GM12878 (cell line): ENCODE data around the gene MYL3. TPM values are rescaled to one million over a fixed set of nuclear protein-coding genes. Genes with fewer than 3 reads are reported as not detected.

Source experiments
- ATAC-seq: fragments of 200-7000 bp; cut with Tn5 transposase; 3 replicates; pipeline ENCODE4 v1.9.1; 2020; ENCODE audit warnings: mild to moderate bottlenecking, moderate library complexity
- BruUV-seq: library from RNA; stranded (reverse); fragments of 400-500 nt; replicated peaks from 2 replicates; lab custom pipeline; 2021; lab: Mats Ljungman, UMichigan
- CTCF ChIA-PET: fragments of 300-600 bp; sonication (Branson Sonifier 250); formaldehyde crosslinking; extraction: SDS; loops from one replicate; lab custom pipeline; 2021; ENCODE audit warnings: inconsistent platforms; lab: Yijun Ruan, JAX
- POLR2A ChIA-PET: fragments of 350-600 bp; formaldehyde crosslinking; extraction: SDS; loops from one replicate; lab custom pipeline; 2021; ENCODE audit warnings: inconsistent platforms; lab: Charles Lee
- RAD21 ChIA-PET: fragments of 300-600 bp; sonication (Branson Sonifier 250); formaldehyde crosslinking; loops from one replicate; lab custom pipeline; 2023; ENCODE audit warnings: antibody characterized with exemption; ENCODE audit not compliant: unreplicated experiment; lab: Charles Lee
- SMC1A ChIA-PET: fragments of 300-600 bp; sonication (Branson Sonifier 250); formaldehyde crosslinking; loops from one replicate; lab custom pipeline; 2023; ENCODE audit not compliant: unreplicated experiment, uncharacterized antibody; lab: Charles Lee
- DNase-seq: peaks from one replicate; pipeline ENCODE4 v3.0.0-alpha.2; 2011; ENCODE audit warnings: low read depth, low spot score
- FAIRE-seq: peaks from 3 replicates; lab custom pipeline; 2011; peaks lifted over from hg19 to GRCh38; lab: Jason Lieb, UNC
- H2AFZ ChIP-seq: 2 replicates; pipeline ENCODE4 v1.6.0; 2011; ENCODE audit warnings: low read depth, low read length, control low read depth; ENCODE audit not compliant: control insufficient read depth
- H3K27ac ChIP-seq: 2 replicates; pipeline ENCODE4 v1.5.1; 2011; ENCODE audit warnings: control low read depth; ENCODE audit not compliant: control insufficient read depth, insufficient read depth
- H3K27me3 ChIP-seq, 2 experiments: replicated peaks in 1 of 2; 2 replicates each; pipeline versions ENCODE4 v1.6.0 to v1.6.1; 2011; ENCODE audit warnings: low read length in 1 of 2; ENCODE audit not compliant: control insufficient read depth in 2 of 2, insufficient read depth in 2 of 2
- H3K36me3 ChIP-seq, 2 experiments: 2 replicates each; pipeline ENCODE4 v1.5.1; 2011; ENCODE audit warnings: low read length in 1 of 2; ENCODE audit not compliant: control insufficient read depth in 2 of 2, insufficient read depth in 2 of 2
- H3K4me1 ChIP-seq: 2 replicates; pipeline ENCODE4 v1.6.1; 2011; ENCODE audit warnings: mild to moderate bottlenecking, low read length, moderate library complexity, mixed read lengths; ENCODE audit not compliant: control insufficient read depth, insufficient read depth
- H3K4me2 ChIP-seq: 2 replicates; pipeline ENCODE4 v1.6.0; 2011; ENCODE audit warnings: control low read depth; ENCODE audit not compliant: control insufficient read depth, insufficient read depth
- H3K4me3 ChIP-seq: fragments of 200-600 bp; sonication (generic); 2 replicates; pipeline ENCODE4 v1.5.1; 2016
- H3K79me2 ChIP-seq: 2 replicates; pipeline ENCODE4 v1.6.0; 2011; ENCODE audit warnings: low read length; ENCODE audit not compliant: control insufficient read depth, insufficient read depth
- H3K9ac ChIP-seq: 2 replicates; pipeline ENCODE4 v1.8.0; 2011; ENCODE audit warnings: low read length, control low read depth, mixed read lengths; ENCODE audit not compliant: control insufficient read depth, insufficient read depth
- H3K9me3 ChIP-seq: replicated peaks from 3 replicates; pipeline ENCODE4 v1.5.1; 2011; ENCODE audit warnings: mild to moderate bottlenecking, low read length; ENCODE audit not compliant: control insufficient read depth, insufficient read depth
- H4K20me1 ChIP-seq: 2 replicates; pipeline ENCODE4 v1.6.0; 2011; ENCODE audit not compliant: control insufficient read depth, insufficient read depth
- HDAC6 ChIP-seq: fragments of 200-600 bp; sonication (generic); IDR thresholded peaks from one replicate; pipeline ENCODE4 v1.8.0; 2017; ENCODE audit warnings: antibody characterized with exemption; ENCODE audit not compliant: unreplicated experiment
- MYB ChIP-seq: fragments of 150-350 bp; IDR thresholded peaks from 2 replicates; pipeline ENCODE4 v1.6.1; 2014; ENCODE audit warnings: mild to moderate bottlenecking, low read depth, low read length, borderline replicate concordance
- POLR2A ChIP-seq: IDR thresholded peaks from 2 replicates; pipeline ENCODE4 v1.6.1; 2011; ENCODE audit warnings: low read depth, mild to moderate bottlenecking, low read length
- RUNX3 ChIP-seq: IDR thresholded peaks from 2 replicates; pipeline ENCODE4 v1.6.1; 2012; ENCODE audit warnings: low read length, inconsistent platforms
- WGBS: methylation state at CpG from one replicate; pipeline ENCODE4 v1.1.6; 2016; ENCODE audit warnings: low lambda C conversion rate; ENCODE audit not compliant: insufficient replicate concordance, insufficient coverage; ENCODE audit errors: missing lambda C conversion rate; 5-methylcytosine and 5-hydroxymethylcytosine counted together
- in situ Hi-C: fragments of 300-500 bp; cut with MboI; formaldehyde crosslinking; loops from 9 replicates; pipeline ENCODE4 v1.14.3; 2018; ENCODE audit warnings: mixed read lengths
- intact Hi-C: fragments of 100-400 bp; cut with micrococcal nuclease; formaldehyde crosslinking; loops from one replicate; pipeline ENCODE4 v1.14.2; 2022; ENCODE audit not compliant: unreplicated experiment
- polyA plus RNA-seq, 11 experiments: library from polyadenylated mRNA; depleted of rRNA in 4 of 11; unstranded in 6 of 11; stranded (reverse) in 5 of 11; fragments of >200 nt; fragmentation: Nextera tagmentation in 4 of 11; fragmentation: Illumina TruSeq in 1 of 11; extraction: Ambion mirVana in 4 of 11; extraction: Trizol in 1 of 11; gene quantifications; 1 replicate in 1 of 11; 2 replicates in 10 of 11; pipeline versions ENCODE4 v1.2.1 to v1.2.3, GENCODE V29; 2011 to 2016; ENCODE audit warnings: inconsistent platforms in 2 of 11, missing spikeins in 2 of 11, low read depth in 1 of 11
- total RNA-seq, 4 experiments: library from RNA; depleted of rRNA in 3 of 4; stranded (reverse); fragments of >200 nt in 3 of 4; fragmentation: Illumina TruSeq in 1 of 4; extraction: Trizol in 1 of 4; gene quantifications; 2 replicates each; pipeline versions ENCODE4 v1.2.1 to v1.2.3, GENCODE V29; 2013 to 2021
- TF ChIP-seq, protein P1 (sequence below): IDR thresholded peaks from 2 replicates; pipeline ENCODE4 v1.6.1; 2012; ENCODE audit warnings: improper control_type of control experiment, low read depth, low read length; ENCODE audit not compliant: insufficient replicate concordance
- TF ChIP-seq, protein P2 (sequence below): fragments of 450-650 bp; IDR thresholded peaks from 2 replicates; pipeline ENCODE4 v1.6.1; 2017; ENCODE audit warnings: antibody characterized with exemption, mild to moderate bottlenecking, moderate library complexity
- TF ChIP-seq, protein P3 (sequence below): IDR thresholded peaks from 2 replicates; pipeline ENCODE4 v1.6.1; 2011; ENCODE audit warnings: low read depth, low read length, improper control_type of control experiment, borderline replicate concordance

MYL3 gene
- total and polyA plus RNA-seq, 10 of the 15 experiments (the other 5 are each of a cell fraction or from before 2014, with no cell fraction given): 0.40 TPM; not detected in 9

DNA sequence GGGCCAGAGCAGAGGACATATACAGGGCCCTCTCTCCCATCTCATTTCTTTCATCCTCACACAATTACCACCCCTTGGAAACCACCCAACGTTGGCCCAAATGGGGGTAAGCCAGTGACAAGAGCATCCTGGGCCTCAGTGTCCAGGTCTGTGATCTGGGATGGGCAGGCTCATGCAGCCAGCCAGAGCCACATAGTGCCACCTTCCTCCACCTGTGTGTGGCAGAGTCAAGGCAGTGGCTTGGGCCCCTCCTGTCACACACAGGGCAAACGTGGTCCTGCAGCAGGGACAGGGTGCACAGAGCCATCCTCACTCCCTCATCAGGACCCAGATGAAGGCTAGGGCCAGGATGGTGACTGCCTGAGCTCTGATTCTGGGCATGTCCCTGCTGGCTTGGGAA, 2.3 kb upstream of the MYL3 start:
- RAD21 ChIA-PET: interaction anchor here (1.7 kb wide), 1 partner anchor 27 kb away, joined by 4 read pairs; no protein-coding TSS in a partner anchor
- TF ChIP-seq, protein P1, sequence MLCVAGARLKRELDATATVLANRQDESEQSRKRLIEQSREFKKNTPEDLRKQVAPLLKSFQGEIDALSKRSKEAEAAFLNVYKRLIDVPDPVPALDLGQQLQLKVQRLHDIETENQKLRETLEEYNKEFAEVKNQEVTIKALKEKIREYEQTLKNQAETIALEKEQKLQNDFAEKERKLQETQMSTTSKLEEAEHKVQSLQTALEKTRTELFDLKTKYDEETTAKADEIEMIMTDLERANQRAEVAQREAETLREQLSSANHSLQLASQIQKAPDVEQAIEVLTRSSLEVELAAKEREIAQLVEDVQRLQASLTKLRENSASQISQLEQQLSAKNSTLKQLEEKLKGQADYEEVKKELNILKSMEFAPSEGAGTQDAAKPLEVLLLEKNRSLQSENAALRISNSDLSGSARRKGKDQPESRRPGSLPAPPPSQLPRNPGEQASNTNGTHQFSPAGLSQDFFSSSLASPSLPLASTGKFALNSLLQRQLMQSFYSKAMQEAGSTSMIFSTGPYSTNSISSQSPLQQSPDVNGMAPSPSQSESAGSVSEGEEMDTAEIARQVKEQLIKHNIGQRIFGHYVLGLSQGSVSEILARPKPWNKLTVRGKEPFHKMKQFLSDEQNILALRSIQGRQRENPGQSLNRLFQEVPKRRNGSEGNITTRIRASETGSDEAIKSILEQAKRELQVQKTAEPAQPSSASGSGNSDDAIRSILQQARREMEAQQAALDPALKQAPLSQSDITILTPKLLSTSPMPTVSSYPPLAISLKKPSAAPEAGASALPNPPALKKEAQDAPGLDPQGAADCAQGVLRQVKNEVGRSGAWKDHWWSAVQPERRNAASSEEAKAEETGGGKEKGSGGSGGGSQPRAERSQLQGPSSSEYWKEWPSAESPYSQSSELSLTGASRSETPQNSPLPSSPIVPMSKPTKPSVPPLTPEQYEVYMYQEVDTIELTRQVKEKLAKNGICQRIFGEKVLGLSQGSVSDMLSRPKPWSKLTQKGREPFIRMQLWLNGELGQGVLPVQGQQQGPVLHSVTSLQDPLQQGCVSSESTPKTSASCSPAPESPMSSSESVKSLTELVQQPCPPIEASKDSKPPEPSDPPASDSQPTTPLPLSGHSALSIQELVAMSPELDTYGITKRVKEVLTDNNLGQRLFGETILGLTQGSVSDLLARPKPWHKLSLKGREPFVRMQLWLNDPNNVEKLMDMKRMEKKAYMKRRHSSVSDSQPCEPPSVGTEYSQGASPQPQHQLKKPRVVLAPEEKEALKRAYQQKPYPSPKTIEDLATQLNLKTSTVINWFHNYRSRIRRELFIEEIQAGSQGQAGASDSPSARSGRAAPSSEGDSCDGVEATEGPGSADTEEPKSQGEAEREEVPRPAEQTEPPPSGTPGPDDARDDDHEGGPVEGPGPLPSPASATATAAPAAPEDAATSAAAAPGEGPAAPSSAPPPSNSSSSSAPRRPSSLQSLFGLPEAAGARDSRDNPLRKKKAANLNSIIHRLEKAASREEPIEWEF: no peak
- TF ChIP-seq HDAC6 (no peak), MYB (no peak), RUNX3 (no peak), POLR2A (no peak)
- TF ChIP-seq, protein P2, sequence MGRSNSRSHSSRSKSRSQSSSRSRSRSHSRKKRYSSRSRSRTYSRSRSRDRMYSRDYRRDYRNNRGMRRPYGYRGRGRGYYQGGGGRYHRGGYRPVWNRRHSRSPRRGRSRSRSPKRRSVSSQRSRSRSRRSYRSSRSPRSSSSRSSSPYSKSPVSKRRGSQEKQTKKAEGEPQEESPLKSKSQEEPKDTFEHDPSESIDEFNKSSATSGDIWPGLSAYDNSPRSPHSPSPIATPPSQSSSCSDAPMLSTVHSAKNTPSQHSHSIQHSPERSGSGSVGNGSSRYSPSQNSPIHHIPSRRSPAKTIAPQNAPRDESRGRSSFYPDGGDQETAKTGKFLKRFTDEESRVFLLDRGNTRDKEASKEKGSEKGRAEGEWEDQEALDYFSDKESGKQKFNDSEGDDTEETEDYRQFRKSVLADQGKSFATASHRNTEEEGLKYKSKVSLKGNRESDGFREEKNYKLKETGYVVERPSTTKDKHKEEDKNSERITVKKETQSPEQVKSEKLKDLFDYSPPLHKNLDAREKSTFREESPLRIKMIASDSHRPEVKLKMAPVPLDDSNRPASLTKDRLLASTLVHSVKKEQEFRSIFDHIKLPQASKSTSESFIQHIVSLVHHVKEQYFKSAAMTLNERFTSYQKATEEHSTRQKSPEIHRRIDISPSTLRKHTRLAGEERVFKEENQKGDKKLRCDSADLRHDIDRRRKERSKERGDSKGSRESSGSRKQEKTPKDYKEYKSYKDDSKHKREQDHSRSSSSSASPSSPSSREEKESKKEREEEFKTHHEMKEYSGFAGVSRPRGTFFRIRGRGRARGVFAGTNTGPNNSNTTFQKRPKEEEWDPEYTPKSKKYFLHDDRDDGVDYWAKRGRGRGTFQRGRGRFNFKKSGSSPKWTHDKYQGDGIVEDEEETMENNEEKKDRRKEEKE: no peak
- TF ChIP-seq, protein P3, sequence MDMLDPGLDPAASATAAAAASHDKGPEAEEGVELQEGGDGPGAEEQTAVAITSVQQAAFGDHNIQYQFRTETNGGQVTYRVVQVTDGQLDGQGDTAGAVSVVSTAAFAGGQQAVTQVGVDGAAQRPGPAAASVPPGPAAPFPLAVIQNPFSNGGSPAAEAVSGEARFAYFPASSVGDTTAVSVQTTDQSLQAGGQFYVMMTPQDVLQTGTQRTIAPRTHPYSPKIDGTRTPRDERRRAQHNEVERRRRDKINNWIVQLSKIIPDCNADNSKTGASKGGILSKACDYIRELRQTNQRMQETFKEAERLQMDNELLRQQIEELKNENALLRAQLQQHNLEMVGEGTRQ: no peak
- POLR2A ChIA-PET: no interaction called here

More for the DNA sequence above, 2.3 kb upstream of the MYL3 start:
- H3K4me1 ChIP-seq: no peaks in the 10 kb centered on the region
- H3K4me2 ChIP-seq: no peak overlapping the region
- H4K20me1 ChIP-seq: no peaks in the 10 kb centered on the region
- CTCF ChIA-PET: interaction anchor here (0.9 to 4.1 kb wide), 9 partner anchors 16 to 505 kb away, joined by 3 to 35 read pairs (median 5); no protein-coding TSS in a partner anchor
- H3K4me3 ChIP-seq: no peak overlapping the region
- no peaks in the 10 kb centered on the region for H3K79me2 ChIP-seq
- DNase-seq (no peak), FAIRE-seq (no peak), ATAC-seq (no peak)
- H3K27ac ChIP-seq: no peak overlapping the region
- SMC1A ChIA-PET: interaction anchor here (1.3 kb wide), 1 partner anchor 44 kb away, joined by 5 read pairs; no protein-coding TSS in a partner anchor
- no peaks in the 10 kb centered on the region for H3K9me3 ChIP-seq
- H3K27me3 ChIP-seq: no peaks in the 10 kb centered on the region; a peak in 1 of 4 replicates
- in situ Hi-C loops (no loop called here), intact Hi-C loops (no loop called here)
- H3K9ac ChIP-seq: no peak overlapping the region
- no peaks in the 10 kb centered on the region for H3K36me3 ChIP-seq
- BruUV-seq: no TSS peak
- no peak overlapping the region for H2AFZ ChIP-seq
- 0% methylated on average over 2 of the region's 2 CpGs for WGBS
